Psoas muscle (tissue), 8 donors: Measurements from ENCODE around the gene ATOH8. TPM values are rescaled to one million over a fixed set of nuclear protein-coding genes. Genes with fewer than 3 reads are reported as not detected.

Experiments
- ATAC-seq, 4 donors: fragments of 200-7000 bp; cut with Tn5 transposase; one replicate each; pipeline ENCODE4 v1.9.1; 2020; ENCODE audit warnings: moderate library complexity in 3 of 4, mild to moderate bottlenecking in 2 of 4
- DNase-seq, 2 donors: peaks; one replicate each; pipeline ENCODE4 v3.0.0-alpha.2; 2020
- H3K27ac ChIP-seq: fragments of 200-600 bp; one replicate; pipeline ENCODE4 v1.8.0; 2022
- H3K27me3 ChIP-seq, 3 donors: fragments of 200-600 bp in 1 of 3; one replicate each; pipeline versions ENCODE4 v1.6.1 to v1.8.0; 2013 to 2022; ENCODE audit warnings: low read length in 2 of 3, mild to moderate bottlenecking in 2 of 3, moderate library complexity in 1 of 3; ENCODE audit not compliant: insufficient read depth in 3 of 3
- H3K36me3 ChIP-seq, 2 donors: fragments of 200-600 bp in 1 of 2; one replicate each; pipeline versions ENCODE4 v1.6.1 to v1.8.0; 2013 to 2022; ENCODE audit warnings: low read depth in 1 of 2, mild to moderate bottlenecking in 1 of 2, moderate library complexity in 1 of 2; ENCODE audit not compliant: insufficient read depth in 1 of 2
- H3K4me1 ChIP-seq: fragments of 200-600 bp; one replicate; pipeline ENCODE4 v1.8.0; 2022
- H3K4me3 ChIP-seq: fragments of 200-600 bp; one replicate; pipeline ENCODE4 v1.8.0; 2022; ENCODE audit warnings: mild to moderate bottlenecking
- H3K9me3 ChIP-seq: fragments of 200-600 bp; one replicate; pipeline ENCODE4 v1.8.0; 2022
- CTCF ChIP-seq: fragments of 200-600 bp; IDR thresholded peaks from one replicate; pipeline ENCODE4 v1.8.0; 2022; ENCODE audit warnings: antibody characterized with exemption
- WGBS, 3 donors: extraction: QIAGEN DNeasy Blood & Tissue Kit; methylation state at CpG; one replicate each; pipeline versions ENCODE4 v1.1.6 to v1.1.7; 2013; 5-methylcytosine and 5-hydroxymethylcytosine counted together
- intact Hi-C, 2 donors: fragments of 100-400 bp; cut with DNase I; formaldehyde crosslinking; loops; one replicate each; pipeline versions ENCODE4 v1.11.0 to v1.14.2; 2022
- polyA plus RNA-seq, 3 donors: library from polyadenylated mRNA; stranded (reverse); fragments of 200-250 nt; gene quantifications; one replicate each; pipeline ENCODE4 v1.2.3, GENCODE V29; 2013
- total RNA-seq, 4 donors: library from RNA; stranded (reverse); fragmentation: NEBNext Ultra II Directional in 2 of 4; extraction: Animal tissue kit (Norgen Biotek cat#: 25700) in 2 of 4; gene quantifications; one replicate each; pipeline versions ENCODE4 v1.2.1 to v1.2.4, GENCODE V29; 2021 to 2023
- donor health status: healthy with polysubstance abuse.
- donor health status: DM: no; HTN: no; CAD: no; lungs with moderate emphysema.
- donor health status: Bipolar disorder and iron deficiency.
- donor health status: healthy.
- donor health status: DM: yes; HTN: yes; CAD: no.
- donor health status: DM: no; HTN: no; CAD: no.
- donor health status: DM: no; HTN: no; CAD: no.
- donor health status: DM: yes; HTN: yes; CAD: no.

Gene ATOH8
- total and polyA plus RNA-seq, 7 donors, result 22.0 to 82.1 (median 59.4) TPM

- 54 to 70% (median 69%) methylated on average over 6 of the region's 6 CpGs for WGBS, 3 donors
- peaks cover 17% of the 10 kb centered on the region for H3K4me1 ChIP-seq
- no peaks in the 10 kb centered on the region for H3K9me3 ChIP-seq
- H3K36me3 ChIP-seq, result no peaks in the 10 kb centered on the region
- peak; percentile 92 to 95 (median 93) for ATAC-seq
- intact Hi-C loops, result loop anchor here in 1 of 2 donors (10.0 kb wide), 1 partner anchor 355 kb away; no protein-coding TSS in a partner anchor
- H3K27ac ChIP-seq, result no peak overlapping the region
- DNase-seq, result peak; percentile 66 to 87
- TF ChIP-seq CTCF, result no peak
- no peak overlapping the region for H3K4me3 ChIP-seq
- no peaks in the 10 kb centered on the region for H3K27me3 ChIP-seq
Measured at GRCh38 chr2:85719609-85720240, 34.1 kb upstream of the ATOH8 start.

- no peak for ATAC-seq
- 90 to 100% (median 94%) methylated on average over 1 of the region's 1 CpG for WGBS, 3 donors
- no peak for DNase-seq
- H3K4me1 ChIP-seq, result peaks cover 17% of the 10 kb centered on the region
- H3K9me3 ChIP-seq, result no peaks in the 10 kb centered on the region
- H3K27ac ChIP-seq, result no peak overlapping the region
- no peak for TF ChIP-seq CTCF
- no peaks in the 10 kb centered on the region for H3K36me3 ChIP-seq
- intact Hi-C loops, result loop anchor here in 1 of 2 donors (10.0 kb wide), 1 partner anchor 354 kb away; no protein-coding TSS in a partner anchor
- no peak overlapping the region for H3K4me3 ChIP-seq
- no peaks in the 10 kb centered on the region for H3K27me3 ChIP-seq
Measured at GRCh38 chr2:85720533-85720932, 33.3 kb upstream of the ATOH8 start.

- WGBS, 3 donors, result 76 to 95% (median 80%) methylated on average over 4 of the region's 4 CpGs
- Histone ChIP-seq H3K9me3 (no peaks in the 10 kb centered on the region), H3K27ac (no peak overlapping the region), H3K4me1 (peaks cover 17% of the 10 kb centered on the region), H3K27me3 (no peaks in the 10 kb centered on the region), H3K4me3 (no peak overlapping the region), H3K36me3 (no peaks in the 10 kb centered on the region)
- DNase-seq, result no peak
- no peak for TF ChIP-seq CTCF
- intact Hi-C loops, result loop anchor here (1.0 to 10.0 kb wide), 2 partner anchors 87 to 353 kb away; no protein-coding TSS in a partner anchor
- ATAC-seq, result no peak
Measured at GRCh38 chr2:85721641-85722040, 32.1 kb upstream of the ATOH8 start.

GRCh38 chr2:85722519-85722918, 31.3 kb upstream of the ATOH8 start:
- 86 to 94% (median 87%) methylated on average over 6 of the region's 6 CpGs for WGBS, 3 donors
- Histone ChIP-seq H3K27ac (no peak overlapping the region), H3K9me3 (no peaks in the 10 kb centered on the region), H3K4me1 (peaks cover 17% of the 10 kb centered on the region), H3K36me3 (no peaks in the 10 kb centered on the region), H3K4me3 (no peak overlapping the region), H3K27me3 (no peaks in the 10 kb centered on the region)
- TF ChIP-seq CTCF, result no peak
- intact Hi-C loops, result loop anchor here in 1 of 2 donors (10.0 kb wide), 1 partner anchor 352 kb away; no protein-coding TSS in a partner anchor
- no peak for ATAC-seq
- peak in 1 of 2 donors; percentile 4 for DNase-seq
